Esophagus (tissue), 2 donors: ENCODE measurements around the gene KRTAP5-4. TPM values are rescaled to one million over a fixed set of nuclear protein-coding genes. Genes with fewer than 3 reads are reported as not detected.
"Not testable (repeated sequence)": the region's sequence is repeated elsewhere in the genome, so short reads cannot be mapped to it uniquely, and the experiment has no call there.

Experiments used
- H3K27ac ChIP-seq, 2 donors: one replicate each; pipeline ENCODE4 v1.5.1; 2013; ENCODE audit warnings: low read depth in 2 of 2, mild to moderate bottlenecking in 2 of 2, inconsistent platforms in 1 of 2, low read length in 1 of 2, moderate library complexity in 1 of 2
- H3K27me3 ChIP-seq, 2 donors: one replicate each; pipeline ENCODE4 v1.6.1; 2013; ENCODE audit warnings: low read length in 2 of 2, control low read depth in 1 of 2, mild to moderate bottlenecking in 1 of 2; ENCODE audit not compliant: insufficient read depth in 2 of 2, control insufficient read depth in 1 of 2
- H3K36me3 ChIP-seq, 2 donors: one replicate each; pipeline ENCODE4 v1.6.1; 2013; ENCODE audit warnings: low read length in 1 of 2; ENCODE audit not compliant: control insufficient read depth in 2 of 2, insufficient read depth in 2 of 2
- H3K4me1 ChIP-seq, 2 donors: one replicate each; pipeline ENCODE4 v1.6.1; 2013; ENCODE audit warnings: low read length in 1 of 2; ENCODE audit not compliant: control insufficient read depth in 2 of 2, insufficient read depth in 2 of 2
- H3K4me3 ChIP-seq, 2 donors: one replicate each; pipeline ENCODE4 v1.5.1; 2013; ENCODE audit warnings: low read length in 2 of 2, mild to moderate bottlenecking in 2 of 2, low read depth in 1 of 2, moderate library complexity in 1 of 2
- H3K9me3 ChIP-seq, 2 donors: one replicate each; pipeline ENCODE4 v1.6.1; 2013; ENCODE audit warnings: mild to moderate bottlenecking in 2 of 2, low read depth in 1 of 2, low read length in 1 of 2, moderate library complexity in 1 of 2; ENCODE audit not compliant: control insufficient read depth in 2 of 2, insufficient read depth in 1 of 2
- WGBS, 2 donors: extraction: QIAGEN DNeasy Blood & Tissue Kit; methylation state at CpG; one replicate each; pipeline ENCODE4 v1.1.7; 2013; 5-methylcytosine and 5-hydroxymethylcytosine counted together
- polyA plus RNA-seq, 2 donors: library from polyadenylated mRNA; stranded (reverse); fragments of 200-250 nt; gene quantifications; one replicate each; pipeline ENCODE4 v1.2.3, GENCODE V29; 2013
- donor health status: healthy with polysubstance abuse.
- donor health status: Bipolar disorder and iron deficiency.

KRTAP5-4 gene, protein sequence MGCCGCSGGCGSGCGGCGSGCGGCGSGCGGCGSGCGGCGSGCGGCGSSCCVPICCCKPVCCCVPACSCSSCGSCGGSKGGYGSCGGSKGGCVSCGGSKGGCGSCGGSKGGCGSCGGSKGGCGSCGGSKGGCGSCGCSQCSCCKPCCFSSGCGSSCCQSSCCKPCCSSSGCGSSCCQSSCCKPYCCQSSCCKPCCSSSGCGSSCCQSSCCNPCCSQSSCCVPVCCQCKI
- polyA plus RNA-seq: not detected

DNA sequence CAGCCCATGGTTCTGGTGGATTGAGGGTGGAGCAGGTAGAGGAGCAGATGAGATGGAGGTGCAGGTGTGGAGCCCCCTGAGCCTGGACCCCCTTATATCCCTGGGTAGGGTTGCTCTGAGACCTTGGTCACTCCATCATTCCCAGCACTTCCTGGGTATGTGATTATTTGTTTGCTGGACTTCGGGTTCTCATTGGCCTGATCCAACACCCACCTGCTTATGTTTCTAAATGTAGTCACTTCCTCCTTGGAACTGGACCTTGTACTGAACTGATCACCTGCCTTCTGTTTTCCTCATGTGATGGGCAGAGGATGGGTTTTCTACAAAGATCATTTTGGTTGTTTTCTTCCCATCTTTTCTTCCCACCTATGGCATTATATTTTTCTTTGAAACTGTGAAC, at the start of gene KRTAP5-4:
Gene KRTAP5-4 (minus strand): TSS at position 53 of the 400 bp plus-strand sequence. CDS start 45 bp downstream, at position 8.
- WGBS, 2 donors: 42 to 55% methylated on average over 1 of the region's 1 CpG
- no peaks in the 10 kb centered on the region for H3K36me3 ChIP-seq
- no peaks in the 10 kb centered on the region for H3K4me1 ChIP-seq
- no peak within 1 kb of the TSS for H3K4me3 ChIP-seq
- H3K27ac ChIP-seq: no peak within 1 kb of the TSS
- H3K9me3 ChIP-seq: no peaks in the 10 kb centered on the region
- H3K27me3 ChIP-seq: no peaks in the 10 kb centered on the region

DNA sequence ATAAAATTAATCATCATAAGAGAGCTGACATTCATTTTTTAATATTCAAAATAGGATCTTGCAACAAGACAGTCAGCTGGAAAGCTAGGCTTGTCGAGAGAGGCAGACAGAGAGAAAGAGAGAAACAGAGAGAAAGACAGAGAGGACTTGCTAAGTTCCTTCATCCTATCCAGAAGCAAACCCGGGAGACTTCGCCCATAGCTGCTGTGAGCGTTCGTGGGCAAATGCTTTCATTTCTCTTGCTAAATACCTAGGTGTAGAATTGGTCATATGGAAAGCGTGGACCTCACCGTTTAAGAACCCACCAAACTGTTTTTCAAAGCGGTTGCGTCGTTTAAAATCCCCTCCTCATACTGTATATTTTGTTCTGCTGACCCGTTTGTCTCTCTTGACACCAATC, 49.7 kb upstream of the KRTAP5-4 start:
- no peak overlapping the region for H3K4me3 ChIP-seq
- peaks cover 4 to 7% of the 10 kb centered on the region in 2 donors for H3K9me3 ChIP-seq
- peaks cover 0 to 2% of the 10 kb centered on the region in 2 donors for H3K27me3 ChIP-seq
- WGBS, 2 donors: 70% methylated on average over 11 of the region's 11 CpGs
- no peak overlapping the region for H3K27ac ChIP-seq
- H3K4me1 ChIP-seq: no peaks in the 10 kb centered on the region
- no peaks in the 10 kb centered on the region for H3K36me3 ChIP-seq

DNA sequence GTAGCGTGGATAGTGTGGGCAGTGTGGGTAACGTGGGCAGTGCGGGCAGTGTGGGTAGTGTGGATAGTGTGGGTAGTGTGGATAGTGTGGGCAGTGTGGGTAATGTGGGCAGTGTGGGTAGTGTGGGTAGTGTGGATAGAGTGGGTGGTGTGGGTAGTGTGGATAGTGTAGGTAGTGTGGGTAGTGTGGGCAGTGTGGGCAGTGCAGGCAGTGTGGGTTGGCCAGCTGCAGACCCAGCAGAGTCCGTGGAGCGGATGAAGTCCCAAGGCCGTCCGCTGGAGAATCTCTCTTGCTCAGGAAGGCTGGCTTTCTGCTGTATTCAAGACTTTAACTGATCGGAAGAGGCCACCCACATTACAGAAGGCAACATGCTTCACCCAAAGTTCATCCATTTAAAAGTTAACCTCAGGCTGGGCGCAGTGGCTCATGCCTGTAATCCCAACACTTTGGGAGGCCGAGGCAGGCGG, 49.0 kb upstream of the KRTAP5-4 start:
- peaks cover 4 to 7% of the 10 kb centered on the region in 2 donors for H3K9me3 ChIP-seq
- WGBS, 2 donors: 81 to 84% methylated on average over 11 of the region's 11 CpGs
- peaks cover 0 to 2% of the 10 kb centered on the region in 2 donors for H3K27me3 ChIP-seq
- no peak overlapping the region for H3K27ac ChIP-seq
- H3K4me1 ChIP-seq: no peaks in the 10 kb centered on the region
- no peak overlapping the region for H3K4me3 ChIP-seq
- H3K36me3 ChIP-seq: no peaks in the 10 kb centered on the region

DNA sequence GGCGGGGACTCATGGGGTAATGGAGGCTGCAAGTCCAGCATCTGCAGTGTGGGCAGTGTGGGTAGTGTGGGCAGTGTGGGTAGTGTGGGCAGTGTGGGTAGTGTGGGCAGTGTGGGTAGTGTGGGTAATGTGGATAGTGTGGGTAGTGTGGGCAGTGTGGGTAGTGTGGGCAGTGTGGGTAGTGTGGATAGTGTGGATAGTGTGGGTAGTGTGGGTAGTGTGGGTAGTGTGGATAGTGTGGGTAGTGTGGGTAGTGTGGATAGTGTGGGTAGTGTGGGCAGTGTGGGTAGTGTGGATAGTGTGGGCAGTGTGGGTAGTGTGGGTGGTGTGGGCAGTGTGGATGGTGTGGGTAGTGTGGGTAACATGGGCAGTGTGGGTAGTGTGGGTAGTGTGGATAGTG, 48.5 kb upstream of the KRTAP5-4 start:
- not testable (repeated sequence) for H3K4me1 ChIP-seq, H3K36me3 ChIP-seq, H3K27me3 ChIP-seq, H3K9me3 ChIP-seq, H3K4me3 ChIP-seq
- WGBS, 2 donors: 97 to 100% methylated on average over 1 of the region's 1 CpG
- peak overlapping the region in 1 of 2 donors; percentile 15 for H3K27ac ChIP-seq

DNA sequence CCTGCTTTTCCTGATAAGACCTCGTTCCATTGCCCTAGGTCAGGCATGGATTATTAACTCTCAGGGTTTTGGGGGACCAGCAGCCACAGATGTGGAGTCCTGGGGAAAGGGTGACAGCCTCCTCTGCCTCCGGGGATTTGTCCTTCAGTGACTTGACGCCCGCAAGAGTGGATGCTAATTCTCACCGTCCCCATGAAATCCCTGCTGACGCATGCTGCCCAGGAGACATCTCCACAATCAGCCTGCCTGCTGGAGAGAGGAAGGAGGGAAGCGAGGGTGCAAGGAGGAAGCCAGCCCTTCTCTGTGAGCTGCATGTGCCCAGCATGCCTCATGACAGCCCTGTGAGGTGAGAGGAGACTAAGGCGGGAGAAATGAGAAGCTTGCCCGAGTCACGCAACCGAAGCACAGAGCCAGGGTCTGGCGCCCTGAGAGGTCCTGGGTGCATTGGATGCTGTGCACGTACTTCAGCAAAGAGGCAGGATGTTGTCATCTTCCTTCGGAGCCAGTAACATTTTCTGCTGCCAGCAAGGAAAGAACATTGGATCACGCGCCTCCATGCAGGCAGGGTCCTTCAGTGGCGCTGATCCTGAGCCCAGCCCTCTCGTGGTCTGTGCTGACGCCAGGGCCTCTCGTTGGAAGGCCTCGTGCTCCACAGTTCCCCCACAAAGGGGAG, 47.7 kb upstream of the KRTAP5-4 start:
- Histone ChIP-seq H3K36me3 (no peaks in the 10 kb centered on the region), H3K4me3 (no peak overlapping the region), H3K9me3 (peaks cover 4 to 7% of the 10 kb centered on the region in 2 donors), H3K27ac (no peak overlapping the region), H3K27me3 (peaks cover 0 to 2% of the 10 kb centered on the region in 2 donors), H3K4me1 (no peaks in the 10 kb centered on the region)
- 57 to 59% methylated on average over 21 of the region's 21 CpGs for WGBS, 2 donors

DNA sequence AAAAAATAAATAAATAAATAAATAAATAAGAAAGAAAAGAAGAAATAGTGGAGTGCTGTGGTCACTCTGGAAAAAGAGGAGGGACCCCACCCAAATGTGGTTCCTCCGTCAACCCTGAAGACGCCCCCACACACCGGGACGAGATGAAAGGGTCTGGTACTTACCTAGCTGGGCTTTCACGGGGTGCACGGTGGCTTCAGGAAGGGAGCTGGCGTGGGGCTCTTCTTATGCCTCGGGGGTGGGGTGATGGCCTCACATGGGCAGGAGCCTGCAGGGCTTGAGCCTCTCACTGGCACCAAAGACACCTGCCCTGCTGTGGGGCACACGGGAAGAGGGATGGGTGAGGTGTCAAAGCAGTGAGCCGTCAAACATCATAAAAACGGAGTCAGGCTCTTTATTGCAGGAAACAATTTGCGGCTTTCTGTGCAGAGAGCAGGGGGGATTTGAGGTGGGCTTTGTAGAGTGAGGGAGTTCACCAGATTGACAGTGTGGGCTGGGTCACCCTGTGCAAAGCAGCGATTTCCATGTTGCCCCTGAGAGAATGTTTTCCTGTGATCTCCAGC, 47.1 kb upstream of the KRTAP5-4 start:
- no peaks in the 10 kb centered on the region for H3K36me3 ChIP-seq
- no peaks in the 10 kb centered on the region for H3K27me3 ChIP-seq
- H3K9me3 ChIP-seq: peaks cover 4 to 7% of the 10 kb centered on the region in 2 donors
- H3K27ac ChIP-seq: no peak overlapping the region
- H3K4me1 ChIP-seq: no peaks in the 10 kb centered on the region
- H3K4me3 ChIP-seq: no peak overlapping the region
- WGBS, 2 donors: 66 to 70% methylated on average over 13 of the region's 13 CpGs

DNA sequence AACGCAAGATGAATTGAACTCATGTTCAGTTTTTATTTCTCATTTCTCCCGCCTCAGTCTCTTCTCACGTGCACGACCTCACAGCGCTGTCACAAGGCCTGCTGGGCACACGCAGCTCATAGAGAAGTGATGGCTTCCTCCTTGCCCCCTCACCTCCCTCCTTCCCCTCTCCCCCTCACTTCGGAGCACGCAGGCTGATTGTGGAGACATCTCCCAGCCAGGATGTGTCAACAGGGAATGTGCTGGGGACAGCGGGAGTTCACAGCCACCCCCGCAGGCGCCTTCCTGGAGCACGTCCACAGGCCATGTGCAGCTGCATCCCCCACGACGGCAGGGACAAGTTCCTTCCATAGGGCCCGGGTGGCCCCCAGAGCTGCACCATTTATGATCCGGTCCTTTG, 46.0 kb upstream of the KRTAP5-4 start:
- 48 to 50% methylated on average over 16 of the region's 16 CpGs for WGBS, 2 donors
- Histone ChIP-seq H3K36me3 (no peaks in the 10 kb centered on the region), H3K4me3 (no peak overlapping the region), H3K27me3 (no peaks in the 10 kb centered on the region), H3K27ac (no peak overlapping the region), H3K4me1 (no peaks in the 10 kb centered on the region), H3K9me3 (peaks cover 4 to 7% of the 10 kb centered on the region in 2 donors)

DNA sequence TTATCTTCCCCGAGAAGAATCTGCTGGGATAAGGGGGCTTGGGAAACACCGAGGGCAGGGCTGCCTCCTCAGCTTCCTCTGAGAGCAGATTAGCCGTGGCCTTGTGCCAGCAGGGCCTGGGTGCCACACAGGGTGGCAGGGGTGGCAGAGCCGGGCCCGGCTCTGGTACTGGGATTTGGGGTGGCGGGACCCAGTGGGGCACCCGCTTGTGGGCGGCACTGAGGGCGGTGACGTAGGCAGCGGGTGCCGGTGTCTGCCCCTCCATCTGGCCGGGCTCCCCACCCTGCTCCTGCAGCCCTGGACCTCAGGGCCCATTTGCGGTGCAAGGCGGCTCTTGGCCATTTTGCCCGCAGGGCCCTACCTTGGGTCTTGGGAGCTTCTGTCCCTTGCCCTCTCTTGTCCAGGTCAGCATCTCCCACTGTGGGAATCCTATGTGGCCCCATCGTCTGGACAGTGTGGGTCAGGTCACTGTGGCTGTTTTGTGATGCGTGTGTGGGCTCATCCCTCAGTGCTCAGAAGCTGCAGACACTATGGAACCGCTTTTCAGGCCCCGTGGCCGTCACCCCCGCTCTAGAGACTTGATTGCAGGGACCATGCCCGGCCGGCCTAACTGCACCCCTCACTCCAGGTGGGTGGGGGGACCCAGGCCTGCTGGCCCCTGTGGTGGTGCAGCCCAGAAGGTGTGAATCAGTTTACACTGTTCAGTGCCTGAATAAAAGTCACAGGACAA, 45.3 kb upstream of the KRTAP5-4 start:
- Histone ChIP-seq H3K4me1 (no peaks in the 10 kb centered on the region), H3K9me3 (peaks cover 4 to 7% of the 10 kb centered on the region in 2 donors), H3K27ac (no peak overlapping the region), H3K36me3 (no peaks in the 10 kb centered on the region), H3K4me3 (no peak overlapping the region), H3K27me3 (no peaks in the 10 kb centered on the region)
- 81 to 86% methylated on average over 18 to 24 of the region's 24 CpGs for WGBS, 2 donors

DNA sequence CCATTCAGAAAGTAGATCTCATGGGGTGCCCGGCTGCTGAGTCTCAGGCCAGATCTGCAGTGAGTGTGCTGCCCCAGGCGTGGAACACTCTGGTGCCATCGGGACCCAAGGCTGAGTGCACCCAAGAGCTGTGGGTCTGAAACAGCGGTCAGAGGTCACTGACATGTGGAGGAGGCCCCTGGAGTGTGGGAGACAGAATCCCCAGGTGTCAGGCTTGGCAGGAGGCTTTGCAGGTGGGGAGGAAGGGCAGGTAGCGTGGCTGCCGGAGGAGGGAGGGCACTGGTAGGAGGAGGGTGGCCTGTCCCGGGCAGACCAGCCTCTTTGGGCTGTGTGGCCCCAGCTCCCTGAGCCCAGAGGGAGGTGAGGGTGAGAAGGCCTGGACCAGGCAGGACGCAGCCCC, 43.4 kb upstream of the KRTAP5-4 start:
- WGBS, 2 donors: 72 to 89% methylated on average over 4 to 6 of the region's 8 CpGs

More for the DNA sequence above, 43.4 kb upstream of the KRTAP5-4 start:
- peaks cover under 1 to 2% of the 10 kb centered on the region in 2 donors for H3K9me3 ChIP-seq
- H3K4me3 ChIP-seq: no peak overlapping the region
- no peaks in the 10 kb centered on the region for H3K4me1 ChIP-seq
- H3K36me3 ChIP-seq: no peaks in the 10 kb centered on the region
- peaks cover 0 to 2% of the 10 kb centered on the region in 2 donors for H3K27me3 ChIP-seq
- no peak overlapping the region for H3K27ac ChIP-seq
